T-helper 1 cell treated with Interleukin-12 subunit alpha and Interleukin-12 subunit beta and Interleukin-4 antibody, amounts not matched to agents 30 ng/mL and 1 ng/mL, for 36 hours (primary cell): Measurements from ENCODE around the gene FA2H. TPM values are rescaled to one million over a fixed set of nuclear protein-coding genes. Genes with fewer than 3 reads are reported as not detected.
"Not testable (repeated sequence)": the region's sequence is repeated elsewhere in the genome, so short reads cannot be mapped to it uniquely, and the experiment has no call there.

ENCODE experiments used
- intact Hi-C: fragments of 100-400 bp; cut with micrococcal nuclease; formaldehyde crosslinking; loops from one replicate; pipeline ENCODE4 v1.15.1; 2024
- total RNA-seq: library from RNA; stranded (reverse); gene quantifications from 2 replicates; pipeline ENCODE4 v1.2.3, GENCODE V29; 2022

FA2H gene
- total RNA-seq, 1 donor from 2014 or later, result 0.15 TPM

- intact Hi-C loops, result loop anchor here (1.0 kb wide), 1 partner anchor 17 kb away; no protein-coding TSS in a partner anchor
These were observed 48.8 kb downstream of the FA2H start for GRCh38 chr16:74725651-74726455.

- intact Hi-C loops, result no loop called here
These were observed 49.6 kb downstream of the FA2H start for GRCh38 chr16:74724820-74725549.

- intact Hi-C loops, result no loop called here
These were observed 51.4 kb downstream of the FA2H start for GRCh38 chr16:74723256-74723655.

- intact Hi-C loops, result not testable (repeated sequence)
These were observed 52.5 kb downstream of the FA2H start for GRCh38 chr16:74722156-74722555.

GRCh38 chr16:74721716-74722115 is 52.9 kb downstream of the FA2H start:
- intact Hi-C loops, result no loop called here

GRCh38 chr16:74720579-74720978 is 54.0 kb downstream of the FA2H start:
- intact Hi-C loops, result no loop called here

GRCh38 chr16:74718741-74719610 is 55.6 kb downstream of the FA2H start:
- intact Hi-C loops, result no loop called here

- intact Hi-C loops, result no loop called here
These were observed 56.5 kb downstream of the FA2H start for GRCh38 chr16:74718140-74718539.

GRCh38 chr16:74717367-74717766 is 57.3 kb downstream of the FA2H start:
- intact Hi-C loops, result no loop called here

- intact Hi-C loops, result no loop called here
These were observed 58.3 kb downstream of the FA2H start for GRCh38 chr16:74716355-74716754.

GRCh38 chr16:74713876-74714275 is 60.7 kb downstream of the FA2H start:
- intact Hi-C loops, result no loop called here

- intact Hi-C loops, result no loop called here
These were observed 61.3 kb downstream of the FA2H start for GRCh38 chr16:74713325-74713724.

GRCh38 chr16:74711938-74712337 is 62.7 kb downstream of the FA2H start:
- intact Hi-C loops, result no loop called here

- intact Hi-C loops, result no loop called here
These were observed 64.2 kb downstream of the FA2H start for GRCh38 chr16:74710401-74710800.

- intact Hi-C loops, result loop anchor here (1.0 to 5.0 kb wide), 9 partner anchors 17 to 693 kb away; partner anchors contain the start of genes FA2H and WDR59
These were observed 65.2 kb downstream of the FA2H start for GRCh38 chr16:74709441-74709877.

GRCh38 chr16:74700438-74701225 is 74.0 kb downstream of the FA2H start, which contains the start of gene MLKL:
Gene MLKL, minus strand, starts transcription at chr16:74700862. Its CDS starts 5,105 bp downstream, at chr16:74695757.
- intact Hi-C loops, result loop anchor here (1.0 to 5.0 kb wide), 6 partner anchors 34 to 764 kb away; partner anchors contain the start of genes GLG1, RFWD3, TMEM170A and WDR59

- intact Hi-C loops, result loop anchor here (2.0 to 5.0 kb wide), 5 partner anchors 33 to 765 kb away; partner anchors contain the start of genes GLG1, RFWD3 and TMEM170A
These were observed 74.5 kb downstream of the FA2H start for GRCh38 chr16:74700116-74700437.

- intact Hi-C loops, result loop anchor here (2.0 to 10.0 kb wide), 7 partner anchors 33 to 945 kb away; partner anchors contain the start of genes GABARAPL2, GLG1, KARS1 and RFWD3
These were observed 75.0 kb downstream of the FA2H start for GRCh38 chr16:74699666-74700065.

- intact Hi-C loops, result loop anchor here (5.0 to 10.0 kb wide), 2 partner anchors 869 to 947 kb away; partner anchors contain the start of genes GABARAPL2, KARS1 and TERF2IP
These were observed 76.4 kb downstream of the FA2H start for GRCh38 chr16:74698222-74698621.
